ENCODE results near the gene PET100. TPM values are rescaled to one million over a fixed set of nuclear protein-coding genes. Genes with fewer than 3 reads are reported as not detected.

PET100 gene
- total RNA-seq, 2 donors from 2014 or later: 1.3 to 32.0 TPM

- TF ChIP-seq CTCF (IDR thresholded peaks at IDR 0.05) (no peak), POLR2A (IDR thresholded peaks at IDR 0.05) (no peak)
- Histone ChIP-seq H3K27me3 (no peaks in the 10 kb centered on the region), H3K4me1 (peaks cover 40% of the 10 kb centered on the region), H3K27ac (peak overlapping the region; percentile 71 to 90 (median 82)), H3K36me3 (replicated peaks in 1 of 2; ENCODE audit: insufficient read depth in 1 of 2, low read depth in 2 of 2) (peaks cover 0 to 2% of the 10 kb centered on the region in 2 donors), H3K4me3 (no peak overlapping the region), H3K9me3 (no peaks in the 10 kb centered on the region)
- ATAC-seq (no peak), DNase-seq (no peak)
- intact Hi-C loops (cut with DNase I): no loop called here
- 66 to 68% methylated on average over 16 of the region's 16 CpGs for WGBS, 2 donors
Measured at GRCh38 chr19:7636317-7636690, 6.7 kb downstream of the PET100 start.

GRCh38 chr19:7636691-7637373, 7.2 kb downstream of the PET100 start, which contains the start of gene STXBP2:
STXBP2 (plus strand) TSS chr19:7637110; CDS start chr19:7637150, 40 bp downstream.
- WGBS, 2 donors: 5 to 9% methylated on average over 30 to 49 of the region's 61 CpGs

GRCh38 chr19:7637374-7638256, 8.0 kb downstream of the PET100 start:
- H3K4me1 ChIP-seq: peaks cover 40% of the 10 kb centered on the region
- peak overlapping the region; percentile 67 to 73 for H3K4me3 ChIP-seq
- H3K9me3 ChIP-seq: no peaks in the 10 kb centered on the region
- TF ChIP-seq CTCF (IDR thresholded peaks at IDR 0.05) (no peak), POLR2A (IDR thresholded peaks at IDR 0.05) (no peak)
- no peaks in the 10 kb centered on the region for H3K27me3 ChIP-seq
- 25 to 61% methylated on average over 13 to 29 of the region's 30 CpGs for WGBS, 2 donors
- peak overlapping the region; percentile 71 to 90 (median 82) for H3K27ac ChIP-seq
- peaks cover 0 to 2% of the 10 kb centered on the region in 2 donors for H3K36me3 ChIP-seq (replicated peaks in 1 of 2; ENCODE audit: insufficient read depth in 1 of 2, low read depth in 2 of 2)
- ATAC-seq: peak; percentile 33
- intact Hi-C loops (cut with DNase I): no loop called here
- peak; percentile 55 to 71 (median 66) for DNase-seq

More at GRCh38 chr19:7636691-7637373, 7.2 kb downstream of the PET100 start, which contains the start of gene STXBP2:
- Histone ChIP-seq H3K9me3 (no peaks in the 10 kb centered on the region), H3K27ac (peak within 1 kb of the TSS; percentile 71 to 90 (median 82)), H3K4me3 (peak within 1 kb of the TSS; percentile 67 to 73), H3K27me3 (no peaks in the 10 kb centered on the region), H3K4me1 (peaks cover 40% of the 10 kb centered on the region), H3K36me3 (replicated peaks in 1 of 2; ENCODE audit: insufficient read depth in 1 of 2, low read depth in 2 of 2) (peaks cover 0 to 2% of the 10 kb centered on the region in 2 donors)
- DNase-seq (peak; percentile 91 to 94 (median 93)), ATAC-seq (peak; percentile 94)
- TF ChIP-seq CTCF (IDR thresholded peaks at IDR 0.05) (peak in 4 of 7 experiments; percentile 49 to 60 (median 56)), POLR2A (IDR thresholded peaks at IDR 0.05) (peak; percentile 64 to 86 (median 81))
- intact Hi-C loops (cut with DNase I): no loop called here

GRCh38 chr19:7638802-7639465, 9.3 kb downstream of the PET100 start:
- H3K4me3 ChIP-seq: no peak overlapping the region
- no peaks in the 10 kb centered on the region for H3K27me3 ChIP-seq
- no peak overlapping the region for H3K27ac ChIP-seq
- no peak for DNase-seq
- ATAC-seq: no peak
- no peak for TF ChIP-seq POLR2A (IDR thresholded peaks at IDR 0.05)
- no peak for TF ChIP-seq CTCF (IDR thresholded peaks at IDR 0.05)
- intact Hi-C loops (cut with DNase I): no loop called here
- peaks cover 0 to 2% of the 10 kb centered on the region in 2 donors for H3K36me3 ChIP-seq (replicated peaks in 1 of 2; ENCODE audit: insufficient read depth in 1 of 2, low read depth in 2 of 2)
- H3K4me1 ChIP-seq: peaks cover 40% of the 10 kb centered on the region
- H3K9me3 ChIP-seq: no peaks in the 10 kb centered on the region
- 72 to 81% methylated on average over 9 to 12 of the region's 12 CpGs for WGBS, 2 donors

Measured in body of pancreas (tissue), 4 donors.